B cell (primary cell): ENCODE measurements around the gene TMED9. TPM values are rescaled to one million over a fixed set of nuclear protein-coding genes. Genes with fewer than 3 reads are reported as not detected.

ENCODE experiments used
- ATAC-seq: fragments of 200-7000 bp; cut with Tn5 transposase; one replicate; pipeline ENCODE4 v1.10.0; 2021; ENCODE audit warnings: low read depth, mild to moderate bottlenecking, moderate number of reproducible peaks, moderate library complexity
- CTCF ChIA-PET: fragments of 350-600 bp; sonication (Branson Sonifier 250); formaldehyde crosslinking; loops from one replicate; lab custom pipeline; 2021; ENCODE audit warnings: antibody characterized with exemption, inconsistent platforms; lab: Charles Lee
- POLR2A ChIA-PET: fragments of 350-600 bp; sonication (Branson Sonifier 250); formaldehyde crosslinking; loops from one replicate; lab custom pipeline; 2021; ENCODE audit warnings: antibody characterized with exemption; lab: Charles Lee
- DNase-seq: peaks from one replicate; pipeline ENCODE4 v3.0.0; 2013
- H2AFZ ChIP-seq: 2 replicates; pipeline ENCODE4 v1.6.1; 2012; ENCODE audit warnings: mild to moderate bottlenecking, low read depth, low read length; ENCODE audit not compliant: insufficient read depth, poor library complexity, severe bottlenecking
- H3K27ac ChIP-seq, 2 donors: 1 replicate in 1 of 2; 2 replicates in 1 of 2; pipeline ENCODE4 v1.5.1; 2012 to 2013; ENCODE audit warnings: low read length in 2 of 2, mild to moderate bottlenecking in 2 of 2, moderate library complexity in 1 of 2
- H3K27me3 ChIP-seq, 4 experiments: fragments of 200-600 bp in 1 of 4; sonication (generic) in 1 of 4; replicated peaks in 1 of 4; 1 replicate in 2 of 4; 2 replicates in 2 of 4; pipeline versions ENCODE4 v1.6.1 to v1.7.0; 2013 to 2016; ENCODE audit warnings: low read length in 3 of 4, mild to moderate bottlenecking in 2 of 4, mixed read lengths in 1 of 4, moderate library complexity in 1 of 4; ENCODE audit not compliant: insufficient read depth in 4 of 4, control insufficient read depth in 3 of 4; ENCODE audit errors: control extremely low read depth in 1 of 4
- H3K36me3 ChIP-seq, 2 experiments: replicated peaks in 1 of 2; 1 replicate in 1 of 2; 2 replicates in 1 of 2; pipeline versions ENCODE4 v1.6.1 to v1.7.1; 2013; ENCODE audit warnings: low read length in 1 of 2; ENCODE audit not compliant: insufficient read depth in 2 of 2, control insufficient read depth in 1 of 2; ENCODE audit errors: control extremely low read depth in 1 of 2, extremely low read depth in 1 of 2
- H3K4me1 ChIP-seq, 2 donors: fragments of 200-600 bp in 1 of 2; sonication (generic) in 1 of 2; 1 replicate in 1 of 2; 2 replicates in 1 of 2; pipeline versions ENCODE4 v1.5.1 to v1.6.1; 2013 to 2017; ENCODE audit warnings: low read length in 2 of 2; ENCODE audit not compliant: control insufficient read depth in 2 of 2, insufficient read depth in 2 of 2
- H3K4me2 ChIP-seq: replicated peaks from 2 replicates; pipeline ENCODE3; 2012; ENCODE audit warnings: mild to moderate bottlenecking, low read depth, low read length; ENCODE audit not compliant: poor library complexity, severe bottlenecking
- H3K4me3 ChIP-seq, 5 experiments: fragments of 200-600 bp in 1 of 5; sonication (generic) in 1 of 5; 1 replicate in 3 of 5; 2 replicates in 2 of 5; pipeline versions ENCODE4 v1.5.1 to v1.7.0; 2011 to 2016; ENCODE audit warnings: low read length in 4 of 5, mild to moderate bottlenecking in 4 of 5, low read depth in 2 of 5, control low read depth in 1 of 5, moderate library complexity in 1 of 5; ENCODE audit not compliant: insufficient read depth in 1 of 5; ENCODE audit errors: control extremely low read depth in 1 of 5, extremely low read depth in 1 of 5
- H3K79me2 ChIP-seq: fragments of 200-600 bp; sonication (generic); one replicate; pipeline ENCODE4 v1.6.0; 2016; ENCODE audit warnings: low read length; ENCODE audit not compliant: control insufficient read depth, insufficient read depth
- H3K9ac ChIP-seq: fragments of 200-600 bp; sonication (generic); 2 replicates; pipeline ENCODE4 v1.6.1; 2017; ENCODE audit warnings: mild to moderate bottlenecking, low read length, moderate library complexity
- H3K9me3 ChIP-seq, 3 donors: one replicate each; pipeline versions ENCODE4 v1.6.1 to v1.7.1; 2013; ENCODE audit warnings: low read length in 2 of 3; ENCODE audit not compliant: control insufficient read depth in 2 of 3, insufficient read depth in 1 of 3; ENCODE audit errors: control extremely low read depth in 1 of 3
- H4K20me1 ChIP-seq: 2 replicates; pipeline ENCODE4 v1.6.0; 2012; ENCODE audit warnings: mild to moderate bottlenecking, low read length; ENCODE audit not compliant: insufficient read depth, control insufficient read depth, poor library complexity, severe bottlenecking
- H3K27ac Mint-ChIP-seq: one replicate; pipeline ENCODE4 v1.8.0; 2021; ENCODE audit warnings: mixed read lengths
- H3K27me3 Mint-ChIP-seq: one replicate; pipeline ENCODE4 v1.8.0; 2021; ENCODE audit warnings: mixed read lengths
- H3K4me1 Mint-ChIP-seq: one replicate; pipeline ENCODE4 v1.8.0; 2021; ENCODE audit warnings: mixed read lengths
- H3K4me3 Mint-ChIP-seq: one replicate; pipeline ENCODE4 v1.8.0; 2021; ENCODE audit warnings: mixed read lengths
- H3K9me3 Mint-ChIP-seq: one replicate; pipeline ENCODE4 v1.8.0; 2022; ENCODE audit warnings: mixed read lengths; ENCODE audit not compliant: insufficient read depth
- CTCF ChIP-seq: fragments of 200-600 bp; IDR thresholded peaks from one replicate; pipeline ENCODE4 v1.8.0; 2022; ENCODE audit warnings: antibody characterized with exemption, mild to moderate bottlenecking
- EZH2 ChIP-seq: IDR thresholded peaks from 2 replicates; pipeline ENCODE4 v1.6.1; 2012; ENCODE audit warnings: borderline replicate concordance, low read depth, mild to moderate bottlenecking, moderate library complexity, low read length; ENCODE audit not compliant: insufficient read depth, poor library complexity, severe bottlenecking
- WGBS: methylation state at CpG from one replicate; pipeline ENCODE4 v1.1.5; 2013; ENCODE audit warnings: missing lambda C conversion rate; ENCODE audit not compliant: insufficient coverage; 5-methylcytosine and 5-hydroxymethylcytosine counted together
- intact Hi-C: fragments of 100-400 bp; cut with micrococcal nuclease; formaldehyde crosslinking; loops from one replicate; pipeline ENCODE4 v1.10.0; 2022
- polyA plus RNA-seq: library from polyadenylated mRNA; depleted of rRNA; stranded (reverse); fragments of >200 nt; gene quantifications from 2 replicates; pipeline ENCODE4 v1.2.3, GENCODE V29; 2012
- total RNA-seq, 2 donors: library from RNA; stranded (reverse); fragments of 120-200 nt in 1 of 2; gene quantifications; 1 replicate in 1 of 2; 2 replicates in 1 of 2; pipeline versions ENCODE4 v1.2.3 to v1.2.4, GENCODE V29; 2013 to 2022

TMED9 gene
- total and polyA plus RNA-seq, 2 donors (not counting 1 experiment from before 2014, with no cell fraction given), result 54.7 to 67.6 TPM

GRCh38 chr5:177611446-177612214 is 19.6 kb downstream of the TMED9 start:
- ChIA-PET POLR2A (no interaction called here), CTCF (no interaction called here)
- H3K79me2 ChIP-seq, result no peaks in the 10 kb centered on the region
- H3K4me1 Mint-ChIP-seq, result peaks cover 11% of the 10 kb centered on the region
- no peaks in the 10 kb centered on the region for H3K9me3 ChIP-seq
- DNase-seq, result no peak
- H3K27ac Mint-ChIP-seq, result peak overlapping the region; percentile 37
- peaks cover 14% of the 10 kb centered on the region for H4K20me1 ChIP-seq
- WGBS, result 97% methylated on average over 14 of the region's 15 CpGs
- H3K4me3 ChIP-seq, result no peak overlapping the region
- intact Hi-C loops, result no loop called here
- no peak overlapping the region for H2AFZ ChIP-seq
- no peak overlapping the region for H3K4me3 Mint-ChIP-seq
- H3K36me3 ChIP-seq, result peaks cover 2 to 14% of the 10 kb centered on the region in 2 experiments
- H3K4me1 ChIP-seq, result peaks cover 5 to 10% of the 10 kb centered on the region in 2 donors
- no peak overlapping the region for H3K4me2 ChIP-seq
- H3K27ac ChIP-seq, result no peak overlapping the region
- H3K9ac ChIP-seq, result no peak overlapping the region
- TF ChIP-seq CTCF (no peak), EZH2 (no peak)
- ATAC-seq, result no peak
- H3K27me3 Mint-ChIP-seq, result no peaks in the 10 kb centered on the region
- H3K27me3 ChIP-seq, result no peaks in the 10 kb centered on the region
- H3K9me3 Mint-ChIP-seq, result no peaks in the 10 kb centered on the region

- H3K9ac ChIP-seq, result no peak overlapping the region
- peaks cover 3 to 16% of the 10 kb centered on the region in 2 experiments for H3K36me3 ChIP-seq
- ChIA-PET CTCF (no interaction called here), POLR2A (no interaction called here)
- 88% methylated on average over 6 of the region's 6 CpGs for WGBS
- H3K9me3 Mint-ChIP-seq, result no peaks in the 10 kb centered on the region
- H3K4me1 ChIP-seq, result peaks cover under 1 to 6% of the 10 kb centered on the region in 2 donors
- intact Hi-C loops, result no loop called here
- TF ChIP-seq CTCF, result no peak
- TF ChIP-seq EZH2, result no peak
- H3K4me3 ChIP-seq, result no peak overlapping the region
- no peaks in the 10 kb centered on the region for H3K9me3 ChIP-seq
- H3K27me3 ChIP-seq, result no peaks in the 10 kb centered on the region
- H4K20me1 ChIP-seq, result peaks cover 14% of the 10 kb centered on the region
- no peak for ATAC-seq
- H3K79me2 ChIP-seq, result no peaks in the 10 kb centered on the region
- DNase-seq, result no peak
- H3K27ac Mint-ChIP-seq, result peak overlapping the region; percentile 65
- no peak overlapping the region for H3K4me3 Mint-ChIP-seq
- no peak overlapping the region for H3K27ac ChIP-seq
- no peak overlapping the region for H2AFZ ChIP-seq
- no peaks in the 10 kb centered on the region for H3K27me3 Mint-ChIP-seq
- H3K4me2 ChIP-seq, result no peak overlapping the region
- H3K4me1 Mint-ChIP-seq, result peaks cover 6% of the 10 kb centered on the region
Measured at GRCh38 chr5:177612215-177612673, 20.2 kb downstream of the TMED9 start.
